ENCODE measurements around the gene PALLD. TPM values are rescaled to one million over a fixed set of nuclear protein-coding genes. Genes with fewer than 3 reads are reported as not detected.

Gene PALLD
- total and polyA plus RNA-seq, 2 of the 8 experiments (the other 6 are each of a cell fraction or from before 2014, with no cell fraction given) = 10.5 to 25.0 TPM

DNA sequence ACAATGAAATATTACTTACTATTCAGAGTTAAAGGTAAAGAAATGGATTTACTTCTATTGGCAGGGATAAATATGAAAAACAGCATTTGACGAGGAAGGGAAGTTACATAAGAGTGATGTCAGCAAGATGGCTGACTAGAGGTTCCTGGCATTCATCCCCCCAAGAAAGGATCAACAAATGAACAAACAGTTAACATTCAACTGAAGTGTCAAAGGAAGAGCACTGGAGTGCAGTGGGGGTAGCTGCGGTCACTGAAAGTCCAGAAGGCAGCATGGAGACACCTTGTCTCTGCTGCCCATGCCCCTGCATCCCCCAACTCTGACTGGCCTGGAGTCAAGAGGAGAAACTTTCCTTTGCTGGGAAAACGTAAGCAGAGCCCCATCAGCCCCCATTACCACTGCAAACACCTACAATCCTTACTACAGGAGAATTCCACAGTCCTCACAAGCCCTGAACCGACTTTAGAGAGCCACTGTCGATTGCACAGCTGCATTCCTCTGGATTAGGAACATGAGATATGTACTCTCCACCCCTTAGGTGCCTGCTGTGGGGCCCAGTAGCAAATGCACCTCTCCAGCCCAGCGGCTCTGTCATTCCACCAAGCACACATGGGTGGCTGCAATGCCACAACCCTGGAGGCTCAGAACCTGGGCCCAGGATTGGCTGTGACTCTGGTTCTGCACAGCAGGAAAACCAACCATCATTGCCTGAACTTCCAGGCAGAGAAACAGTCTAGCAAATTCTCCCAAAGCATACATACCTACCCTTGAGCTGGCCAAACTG lies 433.8 kb downstream of the PALLD start:
- no peak overlapping the region for H3K27ac ChIP-seq (ENCODE audit: low read depth, low read length)
- POLR2A ChIA-PET (ENCODE audit: partially characterized antibody) = no interaction called here

More for the DNA sequence above, 433.8 kb downstream of the PALLD start:
- Histone ChIP-seq H3K79me1 (ENCODE audit: low read depth, low read length) (no peaks in the 10 kb centered on the region), H3K23ac (ENCODE audit: insufficient read length) (no peak overlapping the region), H3K27me3 (replicated peaks in 1 of 4; ENCODE audit: control insufficient read depth in 3 of 4, extremely low read depth in 1 of 4, insufficient read depth in 3 of 4, low read length in 3 of 4) (no peaks in the 10 kb centered on the region), H2BK20ac (ENCODE audit: low read length) (no peak overlapping the region), H4K5ac (ENCODE audit: insufficient read length, low read depth, low read length) (no peak overlapping the region), H3K56ac (replicated peaks; ENCODE audit: insufficient read length, low read depth, low read length) (no peak overlapping the region), H4K20me1 (replicated peaks in 1 of 2; ENCODE audit: control insufficient read depth in 1 of 2, insufficient read depth in 2 of 2, low read length in 2 of 2) (peaks cover 0 to 2% of the 10 kb centered on the region in 2 experiments), H3K79me2 (ENCODE audit: control insufficient read depth in 1 of 2, insufficient read depth in 2 of 2, low read length in 2 of 2) (no peaks in the 10 kb centered on the region), H2AK5ac (ENCODE audit: low read depth, low read length) (no peak overlapping the region), H2BK12ac (ENCODE audit: low read depth, low read length) (no peak overlapping the region), H3K4me3 (ENCODE audit: extremely low read depth in 1 of 4, insufficient read depth in 2 of 4, low read depth in 3 of 4, low read length in 4 of 4) (no peak overlapping the region), H4K91ac (replicated peaks; ENCODE audit: insufficient read length, low read length) (no peak overlapping the region), H3K18ac (ENCODE audit: extremely low read depth, low read length) (no peak overlapping the region), H3K4me1 (replicated peaks in 1 of 4; ENCODE audit: control insufficient read depth in 3 of 4, insufficient read depth in 4 of 4, low read length in 3 of 4) (no peaks in the 10 kb centered on the region), H3K9ac (replicated peaks in 1 of 4; ENCODE audit: extremely low read depth in 1 of 4, low read depth in 3 of 4, low read length in 3 of 4) (no peak overlapping the region), H3K14ac (ENCODE audit: insufficient read length) (no peak overlapping the region), H2BK5ac (ENCODE audit: low read depth, low read length) (no peak overlapping the region), H2BK120ac (replicated peaks; ENCODE audit: low read depth, low read length) (no peak overlapping the region), H3K9me3 (ENCODE audit: insufficient read depth in 2 of 2, low read depth in 1 of 2, low read length in 1 of 2) (peaks cover 0 to 3% of the 10 kb centered on the region in 2 experiments; a peak in 1 of 4 replicates), H3K36me3 (ENCODE audit: control insufficient read depth in 2 of 4, insufficient read depth in 4 of 4, low read length in 3 of 4) (peaks cover 3 to 17% (median 13%) of the 10 kb centered on the region in 4 experiments; a peak in 6 of 8 replicates), H2AFZ (ENCODE audit: low read length) (no peak overlapping the region), H3K4me2 (ENCODE audit: insufficient read depth in 1 of 2, low read depth in 2 of 2, low read length in 2 of 2) (no peak overlapping the region), H3K23me2 (ENCODE audit: low read depth, low read length) (no peaks in the 10 kb centered on the region), H4K8ac (ENCODE audit: extremely low read depth, insufficient read depth, low read length) (no peak overlapping the region), H3K4ac (replicated peaks; ENCODE audit: insufficient read length, low read depth, low read length) (no peak overlapping the region), H2BK15ac (ENCODE audit: low read length) (no peak overlapping the region)
- WGBS, 2 experiments (ENCODE audit: extremely low coverage in 1 of 2, insufficient coverage in 1 of 2, insufficient read length in 1 of 2, insufficient replicate concordance in 2 of 2, low coverage in 1 of 2, low lambda C conversion rate in 2 of 2, missing lambda C conversion rate in 1 of 2) = 84% methylated on average over 6 of the region's 6 CpGs; no CpG with 5 or more reads in 1 of the 2 experiments
- no peak for FAIRE-seq
- CTCF ChIA-PET (ENCODE audit: partially characterized antibody) = interaction anchor here (0.5 to 3.6 kb wide), 3 partner anchors 9 to 382 kb away, joined by 3 to 26 read pairs (median 21); no protein-coding TSS in a partner anchor
- no peak for DNase-seq (ENCODE audit: low read depth in 1 of 2, low spot score in 2 of 2)
- TF ChIP-seq CREB1 (IDR thresholded peaks at IDR 0.05) = no peak
- TF ChIP-seq RNF2 (IDR thresholded peaks at IDR 0.05; ENCODE audit: borderline replicate concordance, low read depth, low read length, missing control alignments, poor library complexity, severe bottlenecking) = no peak
- TF ChIP-seq MAFK (IDR thresholded peaks at IDR 0.05; ENCODE audit: low read depth, low read length) = no peak

Measured in H1 (cell line).